Fibroblast of the conjunctiva (primary cell): Measurements from ENCODE around the gene GUCA1C.

ENCODE experiments used
- DNase-seq: peaks from one replicate; pipeline ENCODE4 v3.0.0-alpha.2; 2010; ENCODE audit warnings: low read depth

GUCA1C gene

GRCh38 chr3:108953700-108954099 lies at the start of gene GUCA1C:
Gene GUCA1C, minus strand, starts transcription at chr3:108953879. Its CDS starts 117 bp downstream, at chr3:108953762.
- no peak for DNase-seq

- DNase-seq = no peak
These were observed 44.8 kb upstream of the GUCA1C start for GRCh38 chr3:108998436-108998835.

DNA sequence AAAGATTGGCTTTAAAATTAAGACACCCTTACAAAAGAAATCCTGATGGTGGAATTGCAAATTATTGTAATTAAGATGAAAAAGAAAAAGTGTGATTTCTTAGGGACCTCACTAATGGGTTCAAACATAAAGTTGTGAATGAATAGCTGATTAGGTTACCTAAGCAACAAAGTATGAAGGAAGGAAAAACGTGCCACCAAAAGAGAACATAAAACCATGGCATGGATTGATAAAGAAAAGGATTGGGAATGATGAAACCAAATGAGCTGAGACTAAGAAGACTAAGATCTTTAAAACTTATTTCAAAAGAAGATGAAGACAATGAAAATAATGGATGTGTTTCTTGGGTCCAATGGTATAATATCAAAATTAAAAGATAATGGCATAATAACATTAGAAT lies 32.2 kb upstream of the GUCA1C start:
- DNase-seq = no peak

DNA sequence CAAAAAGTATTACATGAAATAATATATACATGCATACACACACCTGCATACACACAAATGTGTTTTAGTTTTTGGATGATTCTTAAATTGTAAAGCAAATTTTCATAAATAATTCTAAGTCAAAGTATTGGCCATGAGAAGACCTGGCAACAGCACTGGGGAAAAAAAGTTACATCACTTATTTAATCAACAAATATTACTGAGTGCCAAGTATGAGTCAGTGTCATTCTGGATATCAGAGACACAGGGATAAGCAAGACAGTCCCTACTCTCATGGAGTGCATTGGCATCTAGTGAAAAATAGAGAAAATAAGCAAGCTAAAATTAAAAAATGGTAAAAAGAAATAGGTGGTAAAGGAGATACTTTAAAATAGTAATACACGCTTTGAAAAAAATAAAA lies 29.4 kb upstream of the GUCA1C start:
- DNase-seq = no peak

DNA sequence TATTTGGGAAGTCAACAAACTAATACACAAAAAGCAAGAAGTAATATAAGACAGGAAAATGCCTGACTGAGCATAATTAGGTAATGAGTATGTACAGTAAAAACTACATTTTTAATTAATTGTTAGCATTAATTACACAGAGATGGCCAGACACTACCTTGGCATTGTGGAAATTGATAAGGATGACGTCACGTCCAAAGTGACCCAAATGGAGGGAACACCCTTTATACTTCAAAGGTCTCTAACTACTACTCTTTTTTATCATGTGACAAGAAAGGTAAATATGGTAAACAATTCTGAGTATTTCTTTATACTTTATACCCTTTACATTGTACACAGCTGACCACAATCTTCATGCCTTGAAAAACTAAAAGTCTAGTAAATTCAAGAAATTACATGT lies 22.4 kb upstream of the GUCA1C start:
- no peak for DNase-seq

DNA sequence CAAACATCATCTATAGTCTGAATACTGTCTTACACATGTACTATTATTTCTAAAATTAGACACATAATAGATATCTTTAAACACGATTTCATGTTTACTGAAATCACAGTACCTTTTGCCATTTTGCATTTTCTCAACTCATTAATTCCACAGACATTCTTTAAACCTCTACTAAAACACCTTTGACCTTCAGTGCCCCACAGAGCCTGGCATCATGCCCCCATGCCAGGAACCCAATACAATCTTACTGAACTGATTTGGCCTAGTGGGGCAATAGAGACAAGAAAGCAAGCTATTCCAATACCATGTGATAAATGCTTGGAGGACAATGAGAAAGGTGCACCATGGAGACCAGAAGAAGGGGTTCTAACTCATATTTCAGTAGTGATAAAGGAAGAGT lies 19.3 kb upstream of the GUCA1C start:
- DNase-seq = no peak

- DNase-seq = no peak
These were observed 18.8 kb upstream of the GUCA1C start for GRCh38 chr3:108972482-108972881.

DNA sequence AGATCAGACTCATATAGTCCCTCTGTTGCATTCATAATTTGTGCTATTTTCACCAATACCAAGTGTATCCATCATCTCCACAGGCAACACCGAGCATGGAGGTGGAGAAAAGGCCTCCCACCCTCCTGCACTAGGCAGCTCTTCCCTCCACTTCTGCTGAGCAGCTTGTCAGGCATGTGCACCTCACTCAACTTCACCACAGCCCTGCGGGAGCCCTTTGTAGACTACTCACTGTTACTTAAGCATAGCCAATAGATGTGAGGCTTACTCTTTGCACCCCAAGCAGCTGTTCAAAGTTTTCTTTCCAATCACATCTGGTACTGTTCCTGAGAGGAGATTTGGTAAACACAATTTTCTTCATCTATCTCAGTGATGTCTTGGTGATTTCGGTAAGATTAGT lies 16.9 kb upstream of the GUCA1C start:
- DNase-seq = no peak

- DNase-seq = no peak
These were observed 13.1 kb upstream of the GUCA1C start for GRCh38 chr3:108966773-108967172.

GRCh38 chr3:108959017-108959416 lies 5.3 kb upstream of the GUCA1C start:
- no peak for DNase-seq

DNA sequence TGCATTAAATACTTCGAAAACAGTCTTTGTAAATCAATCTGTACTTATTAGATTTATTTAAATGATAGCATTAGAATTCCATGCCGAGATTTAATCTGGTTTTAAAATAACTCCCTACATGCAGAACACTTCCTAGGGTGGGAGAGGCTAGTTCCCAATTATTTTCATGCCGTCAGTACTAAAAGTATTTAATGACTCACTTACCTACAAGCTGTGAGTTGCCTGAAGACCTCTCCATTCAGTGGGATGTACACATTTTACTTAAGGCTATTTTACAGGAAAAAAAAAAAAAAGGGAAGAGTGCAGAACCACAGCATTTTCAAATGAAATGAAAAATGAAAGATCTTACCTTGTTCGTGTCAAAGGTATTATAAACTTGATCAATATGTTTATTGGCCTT lies 469 bp downstream of the GUCA1C start:
- no peak for DNase-seq

DNA sequence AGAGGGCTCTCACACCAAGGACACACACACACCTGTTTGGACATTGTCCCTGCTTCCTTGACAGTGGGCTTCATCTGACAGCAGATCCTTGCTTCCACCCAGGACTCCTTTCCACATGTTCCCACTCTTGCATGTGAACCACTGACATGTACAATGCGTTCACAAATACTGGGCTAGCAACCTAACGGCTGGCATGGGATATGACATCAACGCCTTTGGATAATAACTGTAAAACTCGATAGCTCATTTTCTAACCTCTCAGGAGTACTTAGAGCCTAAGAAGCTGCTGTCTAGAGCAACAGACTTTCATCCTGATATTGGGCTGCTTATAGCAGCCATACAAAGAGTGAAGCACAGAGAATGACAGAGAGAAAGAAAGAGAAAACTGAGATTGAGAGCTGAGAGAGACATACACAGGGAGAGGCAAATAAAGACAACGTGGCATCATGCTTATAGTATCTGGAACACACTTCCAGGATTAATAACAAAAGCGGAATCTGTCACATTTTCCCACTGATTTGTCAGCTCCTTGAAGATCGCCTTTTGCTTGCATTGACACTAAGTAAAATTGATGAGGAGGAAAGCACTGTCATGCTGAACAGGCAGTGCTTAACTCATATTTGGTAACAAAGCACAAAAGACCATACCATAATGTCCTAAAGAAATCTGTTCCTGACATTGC lies 1.7 kb downstream of the GUCA1C start:
- DNase-seq = no peak

GRCh38 chr3:108947855-108948254 lies 5.8 kb downstream of the GUCA1C start:
- no peak for DNase-seq

DNA sequence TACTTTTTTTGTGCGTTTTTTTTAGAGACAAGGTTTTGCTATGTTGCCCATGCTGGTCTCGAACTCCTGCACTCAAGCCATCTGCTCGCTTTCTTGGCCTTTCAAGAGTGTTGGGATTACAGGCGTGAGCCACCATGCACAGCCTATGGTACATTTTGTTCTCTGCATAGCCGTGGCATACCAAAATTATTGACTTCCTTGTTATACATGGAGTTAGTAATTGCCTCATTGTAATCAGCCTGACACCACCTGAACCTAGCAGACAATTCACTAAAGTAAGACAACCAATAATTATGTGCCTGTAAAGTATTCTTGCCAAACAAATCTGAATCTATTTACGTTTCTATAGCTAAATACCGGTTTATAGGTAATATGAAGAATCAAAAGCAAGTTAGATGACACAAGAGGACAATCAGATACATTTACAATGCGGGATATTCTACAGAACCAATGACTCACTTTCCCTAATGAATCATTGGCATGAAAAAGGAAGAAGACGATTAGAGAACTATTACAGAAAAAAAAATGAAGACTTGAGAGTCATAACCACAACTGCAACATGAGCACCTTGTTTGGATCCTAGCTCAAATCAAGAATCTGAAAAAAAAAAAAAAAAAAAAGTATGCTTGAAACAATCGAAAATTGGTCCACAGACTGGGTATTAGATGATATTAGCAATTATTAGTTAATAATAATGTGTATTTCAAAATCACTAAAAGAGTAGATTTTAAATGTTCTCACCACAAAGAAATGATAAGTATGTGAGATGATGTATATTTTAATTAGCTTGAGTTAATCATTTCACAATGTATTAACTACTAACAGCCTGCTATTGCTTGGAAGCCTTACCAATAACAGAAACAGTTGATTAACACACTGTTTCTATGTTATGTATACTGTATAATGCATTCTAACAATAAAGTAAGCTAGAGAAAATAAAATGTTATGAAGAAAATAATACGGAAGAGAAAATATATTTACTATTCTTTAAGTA lies 7.1 kb downstream of the GUCA1C start:
- no peak for DNase-seq

GRCh38 chr3:108940568-108941263 lies 13.0 kb downstream of the GUCA1C start:
- no peak for DNase-seq

DNA sequence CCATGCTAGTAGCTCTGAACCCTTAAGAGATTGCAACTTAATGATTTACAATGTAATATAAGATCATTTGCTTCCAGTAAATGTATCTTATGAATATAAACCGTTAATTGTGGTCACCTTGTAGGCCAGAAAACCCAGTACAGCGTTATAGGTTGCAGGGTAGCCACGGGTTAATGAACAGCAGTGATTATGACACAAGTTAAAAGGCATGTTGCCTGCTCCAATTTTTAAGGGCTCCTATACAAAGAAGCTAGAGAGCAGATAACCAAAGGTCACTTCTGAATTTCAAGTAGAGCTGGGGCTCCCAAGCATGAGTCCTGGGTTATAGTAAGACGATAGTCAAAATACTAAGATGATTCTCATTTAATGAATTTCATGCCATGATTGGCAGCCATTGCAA lies 13.5 kb downstream of the GUCA1C start:
- DNase-seq = no peak

GRCh38 chr3:108936924-108937689 lies 16.6 kb downstream of the GUCA1C start:
- DNase-seq = no peak

GRCh38 chr3:108931035-108931434 lies 22.6 kb downstream of the GUCA1C start:
- no peak for DNase-seq

DNA sequence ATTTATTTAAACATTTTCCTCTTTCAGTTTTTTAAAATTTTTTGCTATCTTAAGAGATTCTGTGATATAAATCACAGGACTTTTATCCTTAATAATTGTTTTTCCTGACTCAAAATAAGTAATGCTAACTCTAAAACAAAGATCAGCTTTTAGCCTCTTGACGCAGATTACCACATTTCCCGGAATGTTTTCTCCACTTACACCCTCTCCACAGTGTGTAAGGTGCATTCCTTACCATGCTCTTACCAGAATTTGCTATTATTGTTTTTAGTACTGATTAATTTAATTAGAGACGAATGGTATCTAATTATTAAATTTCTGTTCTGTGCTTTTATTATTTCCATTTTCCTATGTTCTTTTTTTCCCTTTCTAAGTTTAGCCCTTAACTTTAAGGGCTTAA lies 34.8 kb downstream of the GUCA1C start:
- no peak for DNase-seq

GRCh38 chr3:108914774-108915641 lies 38.7 kb downstream of the GUCA1C start:
- peak; percentile 62 for DNase-seq

DNA sequence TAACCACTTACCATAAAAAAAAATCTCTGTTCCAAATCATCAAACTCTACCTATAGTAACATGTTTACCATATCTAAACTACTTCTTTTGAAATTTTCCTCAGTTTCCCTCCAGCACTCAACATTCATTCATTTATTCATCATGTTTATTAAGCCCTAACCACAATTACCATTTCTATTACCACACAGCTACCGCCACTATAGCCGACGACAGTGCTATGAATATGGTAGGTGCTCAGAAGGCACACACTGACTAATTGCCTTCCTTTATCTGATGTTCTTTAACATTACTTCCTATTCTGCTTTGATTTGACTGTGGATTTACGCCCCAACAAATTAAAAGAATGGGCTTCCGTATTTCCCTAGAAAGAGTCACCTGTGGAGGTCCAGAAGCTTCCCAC lies 43.9 kb downstream of the GUCA1C start:
- DNase-seq = no peak
